ENCODE data around the gene ITPA. TPM values are rescaled to one million over a fixed set of nuclear protein-coding genes. Genes with fewer than 3 reads are reported as not detected.

ITPA gene
- total RNA-seq, 1 experiment from 2014 or later: 69.2 TPM

- no TSS peak for BruUV-seq (replicated peaks)
- Histone ChIP-seq H3K36me3 (ENCODE audit: low read depth) (no peaks in the 10 kb centered on the region), H3K27ac (no peak within 1 kb of the TSS), H3K9me2 (ENCODE audit: insufficient read depth) (no peaks in the 10 kb centered on the region), H3K4me1 (replicated peaks; ENCODE audit: insufficient read depth) (peaks cover 13% of the 10 kb centered on the region), H3K4me2 (peak within 1 kb of the TSS; percentile 80), H2AFZ (peak within 1 kb of the TSS; percentile 97), H3K9me3 (ENCODE audit: insufficient read depth, low read depth) (no peaks in the 10 kb centered on the region), H3K4me3 (peak within 1 kb of the TSS; percentile 99), H3K79me2 (ENCODE audit: low read depth) (no peaks in the 10 kb centered on the region), H3K27me3 (ENCODE audit: insufficient read depth, low read depth) (no peaks in the 10 kb centered on the region), H3F3A (ENCODE audit: insufficient read depth, low read depth) (peaks cover 8% of the 10 kb centered on the region), H4K20me1 (ENCODE audit: insufficient read depth) (no peaks in the 10 kb centered on the region)
- peak in 1 of 2 experiments; percentile 66 for DNase-seq
- POLR2A ChIA-PET (ENCODE audit: unreplicated experiment): interaction anchor here (0.5 kb wide), 1 partner anchor 46 kb away, joined by 19 read pairs; no protein-coding TSS in a partner anchor
- CTCF ChIA-PET: no interaction called here
- intact Hi-C loops (cut with micrococcal nuclease; ENCODE audit: unreplicated experiment): no loop called here
- TF ChIP-seq EZH2 (IDR thresholded peaks at IDR 0.05; ENCODE audit: low read depth) (no peak), CTCF (conservative IDR thresholded peaks at IDR 0.05) (no peak)
Measured at GRCh38 chr20:3172933-3173609, 36.2 kb upstream of the ITPA start, which contains the start of gene LZTS3. Gene LZTS3, minus strand, starts transcription at chr20:3173549. Its CDS starts 6,386 bp downstream, at chr20:3167163.

- Histone ChIP-seq H3K4me2 (peak overlapping the region; percentile 80), H3K27me3 (ENCODE audit: insufficient read depth, low read depth) (no peaks in the 10 kb centered on the region), H4K20me1 (ENCODE audit: insufficient read depth) (no peaks in the 10 kb centered on the region), H3K27ac (no peak overlapping the region), H3K4me3 (peak overlapping the region; percentile 99), H3F3A (ENCODE audit: insufficient read depth, low read depth) (peaks cover 8% of the 10 kb centered on the region), H3K4me1 (replicated peaks; ENCODE audit: insufficient read depth) (peaks cover 13% of the 10 kb centered on the region), H3K36me3 (ENCODE audit: low read depth) (no peaks in the 10 kb centered on the region), H3K79me2 (ENCODE audit: low read depth) (no peaks in the 10 kb centered on the region), H3K9me2 (ENCODE audit: insufficient read depth) (no peaks in the 10 kb centered on the region), H2AFZ (peak overlapping the region; percentile 94), H3K9me3 (ENCODE audit: insufficient read depth, low read depth) (no peaks in the 10 kb centered on the region)
- peak; percentile 46 to 88 for DNase-seq
- TF ChIP-seq CTCF (conservative IDR thresholded peaks at IDR 0.05) (no peak), EZH2 (IDR thresholded peaks at IDR 0.05; ENCODE audit: low read depth) (no peak)
- BruUV-seq (replicated peaks): TSS peak; percentile 50
- intact Hi-C loops (cut with micrococcal nuclease; ENCODE audit: unreplicated experiment): no loop called here
- POLR2A ChIA-PET (ENCODE audit: unreplicated experiment): no interaction called here
- CTCF ChIA-PET: no interaction called here
Measured at GRCh38 chr20:3173610-3174441, 35.5 kb upstream of the ITPA start.

- POLR2A ChIA-PET (ENCODE audit: unreplicated experiment): no interaction called here
- intact Hi-C loops (cut with micrococcal nuclease; ENCODE audit: unreplicated experiment): no loop called here
- Histone ChIP-seq H3K9me2 (ENCODE audit: insufficient read depth) (no peaks in the 10 kb centered on the region), H2AFZ (peak overlapping the region; percentile 94), H4K20me1 (ENCODE audit: insufficient read depth) (no peaks in the 10 kb centered on the region), H3K4me2 (peak overlapping the region; percentile 80), H3F3A (ENCODE audit: insufficient read depth, low read depth) (peaks cover 8% of the 10 kb centered on the region), H3K9me3 (ENCODE audit: insufficient read depth, low read depth) (no peaks in the 10 kb centered on the region), H3K4me3 (peak overlapping the region; percentile 99), H3K36me3 (ENCODE audit: low read depth) (no peaks in the 10 kb centered on the region), H3K79me2 (ENCODE audit: low read depth) (no peaks in the 10 kb centered on the region), H3K27ac (peak overlapping the region; percentile 39), H3K4me1 (replicated peaks; ENCODE audit: insufficient read depth) (peaks cover 13% of the 10 kb centered on the region), H3K27me3 (ENCODE audit: insufficient read depth, low read depth) (no peaks in the 10 kb centered on the region)
- BruUV-seq (replicated peaks): no TSS peak
- TF ChIP-seq EZH2 (IDR thresholded peaks at IDR 0.05; ENCODE audit: low read depth) (no peak), CTCF (conservative IDR thresholded peaks at IDR 0.05) (no peak)
- DNase-seq: peak in 1 of 2 experiments; percentile 38
- CTCF ChIA-PET: no interaction called here
Measured at GRCh38 chr20:3174442-3175261, 34.6 kb upstream of the ITPA start.

All from PC-9 (cell line).